ENCODE measurements around the gene SHCBP1.

The SHCBP1 gene

GRCh38 chr16:46621934-46622676, 926 bp upstream of the SHCBP1 start:
- no peak for DNase-seq (ENCODE audit: low read depth)
- H3K4me3 ChIP-seq (ENCODE audit: control insufficient read depth, low read depth, low read length) = no peak overlapping the region
- TF ChIP-seq, protein P1, sequence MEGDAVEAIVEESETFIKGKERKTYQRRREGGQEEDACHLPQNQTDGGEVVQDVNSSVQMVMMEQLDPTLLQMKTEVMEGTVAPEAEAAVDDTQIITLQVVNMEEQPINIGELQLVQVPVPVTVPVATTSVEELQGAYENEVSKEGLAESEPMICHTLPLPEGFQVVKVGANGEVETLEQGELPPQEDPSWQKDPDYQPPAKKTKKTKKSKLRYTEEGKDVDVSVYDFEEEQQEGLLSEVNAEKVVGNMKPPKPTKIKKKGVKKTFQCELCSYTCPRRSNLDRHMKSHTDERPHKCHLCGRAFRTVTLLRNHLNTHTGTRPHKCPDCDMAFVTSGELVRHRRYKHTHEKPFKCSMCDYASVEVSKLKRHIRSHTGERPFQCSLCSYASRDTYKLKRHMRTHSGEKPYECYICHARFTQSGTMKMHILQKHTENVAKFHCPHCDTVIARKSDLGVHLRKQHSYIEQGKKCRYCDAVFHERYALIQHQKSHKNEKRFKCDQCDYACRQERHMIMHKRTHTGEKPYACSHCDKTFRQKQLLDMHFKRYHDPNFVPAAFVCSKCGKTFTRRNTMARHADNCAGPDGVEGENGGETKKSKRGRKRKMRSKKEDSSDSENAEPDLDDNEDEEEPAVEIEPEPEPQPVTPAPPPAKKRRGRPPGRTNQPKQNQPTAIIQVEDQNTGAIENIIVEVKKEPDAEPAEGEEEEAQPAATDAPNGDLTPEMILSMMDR (IDR thresholded peaks at IDR 0.05; ENCODE audit: control insufficient read depth, insufficient read depth, low read depth, low read length, missing control alignments) = no peak

DNA sequence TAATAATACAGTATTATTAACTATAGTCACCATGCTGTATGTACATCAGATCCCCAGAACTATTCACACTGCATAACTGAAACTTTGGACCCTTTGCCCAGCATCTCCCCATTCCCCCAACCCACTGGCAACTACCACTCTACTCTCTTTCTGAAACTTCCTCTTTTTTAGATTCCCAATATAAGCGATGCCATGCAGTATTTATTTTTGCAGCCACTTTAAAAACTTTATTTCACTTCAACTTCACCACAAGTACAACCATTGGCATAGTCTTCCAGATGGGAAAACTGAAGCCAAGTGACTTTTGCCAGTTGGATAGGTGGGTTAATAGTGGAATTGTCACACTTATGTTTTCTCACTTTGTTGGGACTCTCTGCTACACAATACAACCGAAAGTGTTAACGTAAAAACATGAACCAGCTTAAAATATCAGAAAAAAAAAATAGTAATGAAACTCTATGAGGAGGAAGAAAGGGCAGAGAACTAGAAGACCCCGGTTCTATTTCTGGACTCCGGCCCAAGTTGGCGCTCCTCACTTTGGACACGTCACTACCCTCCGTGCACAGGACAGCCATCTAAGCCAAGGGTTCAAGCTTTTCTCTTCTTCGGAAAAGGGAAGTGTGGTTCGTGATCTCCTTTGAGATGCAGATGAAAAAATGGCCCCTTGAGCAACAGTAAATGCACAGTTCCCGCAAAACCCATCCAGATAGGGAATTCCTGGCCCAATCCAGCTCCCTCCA, 743 bp downstream of the SHCBP1 start:
- H3K4me3 ChIP-seq (ENCODE audit: control insufficient read depth, low read depth, low read length) = peak overlapping the region; percentile 88
- TF ChIP-seq, protein P1 (IDR thresholded peaks at IDR 0.05; ENCODE audit: control insufficient read depth, insufficient read depth, low read depth, low read length, missing control alignments) = no peak
- no peak for DNase-seq (ENCODE audit: low read depth)

DNA sequence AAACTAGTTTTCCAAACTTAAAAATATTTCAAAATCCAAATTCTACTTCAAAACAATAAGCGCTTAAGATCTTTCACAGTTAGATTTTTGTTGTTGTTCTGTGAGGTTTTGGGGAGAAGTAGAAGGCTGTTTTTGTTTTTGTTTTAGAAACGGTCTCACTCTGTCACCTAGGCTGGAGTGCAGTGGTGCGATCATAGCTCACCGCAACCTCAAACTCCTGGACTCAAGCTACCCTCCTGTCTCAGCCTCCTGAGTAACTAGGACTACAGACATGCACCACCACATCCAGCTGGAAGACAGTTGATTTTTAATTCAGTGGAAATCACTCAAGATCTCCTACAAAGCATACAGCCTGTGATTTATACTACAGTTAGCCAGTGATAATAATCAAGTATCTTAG, 2.7 kb downstream of the SHCBP1 start:
- no peak overlapping the region for H3K4me3 ChIP-seq (ENCODE audit: control insufficient read depth, low read depth, low read length)
- no peak for DNase-seq (ENCODE audit: low read depth)
- TF ChIP-seq, protein P1 (IDR thresholded peaks at IDR 0.05; ENCODE audit: control insufficient read depth, insufficient read depth, low read depth, low read length, missing control alignments) = no peak

GRCh38 chr16:46614006-46614405, 7.2 kb downstream of the SHCBP1 start:
- TF ChIP-seq, protein P1 (IDR thresholded peaks at IDR 0.05; ENCODE audit: control insufficient read depth, insufficient read depth, low read depth, low read length, missing control alignments) = no peak
- no peak overlapping the region for H3K4me3 ChIP-seq (ENCODE audit: control insufficient read depth, low read depth, low read length)
- DNase-seq (ENCODE audit: low read depth) = no peak

- TF ChIP-seq, protein P1 (IDR thresholded peaks at IDR 0.05; ENCODE audit: control insufficient read depth, insufficient read depth, low read depth, low read length, missing control alignments) = no peak
- no peak overlapping the region for H3K4me3 ChIP-seq (ENCODE audit: control insufficient read depth, low read depth, low read length)
- DNase-seq (ENCODE audit: low read depth) = no peak
Measured at GRCh38 chr16:46613352-46613751, 7.8 kb downstream of the SHCBP1 start.

- TF ChIP-seq, protein P1 (IDR thresholded peaks at IDR 0.05; ENCODE audit: control insufficient read depth, insufficient read depth, low read depth, low read length, missing control alignments) = no peak
- no peak for DNase-seq (ENCODE audit: low read depth)
- H3K4me3 ChIP-seq (ENCODE audit: control insufficient read depth, low read depth, low read length) = no peak overlapping the region
Measured at GRCh38 chr16:46612121-46612520, 9.1 kb downstream of the SHCBP1 start.
